Activated naive CD8-positive, alpha-beta T cell treated with anti-CD3 and anti-CD28 coated beads, Interleukin-2, amount 10 ng/mL, durations not matched to agents 7 days and 5 days (primary cell): ENCODE data around the gene SYNPO. TPM values are rescaled to one million over a fixed set of nuclear protein-coding genes. Genes with fewer than 3 reads are reported as not detected.

Experiments
- ATAC-seq: fragments of 150-1000 bp; cut with Tn5 transposase; one replicate; pipeline ENCODE4 v1.10.0; 2021; ENCODE audit warnings: low read depth, moderate library complexity
- POLR2A ChIA-PET: fragments of 350-600 bp; sonication (Branson Sonifier 250); formaldehyde crosslinking; loops from one replicate; lab custom pipeline; 2021; ENCODE audit warnings: antibody characterized with exemption; lab: Charles Lee
- DNase-seq: peaks from one replicate; pipeline ENCODE4 v3.0.0; 2021
- H3K27ac Mint-ChIP-seq: one replicate; pipeline ENCODE4 v1.8.0; 2022; ENCODE audit warnings: mild to moderate bottlenecking, mixed read lengths
- H3K27me3 Mint-ChIP-seq: one replicate; pipeline ENCODE4 v1.8.0; 2022; ENCODE audit warnings: mild to moderate bottlenecking, moderate library complexity, mixed read lengths
- H3K36me3 Mint-ChIP-seq: one replicate; pipeline ENCODE4 v1.8.0; 2021; ENCODE audit warnings: mild to moderate bottlenecking, mixed read lengths
- H3K4me1 Mint-ChIP-seq: one replicate; pipeline ENCODE4 v1.8.0; 2021; ENCODE audit warnings: mixed read lengths
- H3K4me3 Mint-ChIP-seq: one replicate; pipeline ENCODE4 v1.8.0; 2022; ENCODE audit warnings: mild to moderate bottlenecking, moderate library complexity, mixed read lengths
- H3K9me3 Mint-ChIP-seq: one replicate; pipeline ENCODE4 v1.8.0; 2021; ENCODE audit warnings: mixed read lengths
- total RNA-seq, 2 experiments: library from RNA; stranded (reverse); gene quantifications; one replicate each; pipeline ENCODE4 v1.2.3, GENCODE V29; 2021

The SYNPO gene
- total RNA-seq, 2 experiments from 2014 or later, result 0.25 to 0.28 TPM

GRCh38 chr5:150601491-150602345 is 38.7 kb upstream of the SYNPO start:
- Mint-ChIP-seq H3K9me3 (no peaks in the 10 kb centered on the region), H3K4me1 (no peaks in the 10 kb centered on the region), H3K4me3 (no peak overlapping the region), H3K27ac (no peak overlapping the region), H3K27me3 (no peaks in the 10 kb centered on the region), H3K36me3 (no peaks in the 10 kb centered on the region)
- no peak for ATAC-seq
- POLR2A ChIA-PET, result no interaction called here
- DNase-seq, result no peak

DNA sequence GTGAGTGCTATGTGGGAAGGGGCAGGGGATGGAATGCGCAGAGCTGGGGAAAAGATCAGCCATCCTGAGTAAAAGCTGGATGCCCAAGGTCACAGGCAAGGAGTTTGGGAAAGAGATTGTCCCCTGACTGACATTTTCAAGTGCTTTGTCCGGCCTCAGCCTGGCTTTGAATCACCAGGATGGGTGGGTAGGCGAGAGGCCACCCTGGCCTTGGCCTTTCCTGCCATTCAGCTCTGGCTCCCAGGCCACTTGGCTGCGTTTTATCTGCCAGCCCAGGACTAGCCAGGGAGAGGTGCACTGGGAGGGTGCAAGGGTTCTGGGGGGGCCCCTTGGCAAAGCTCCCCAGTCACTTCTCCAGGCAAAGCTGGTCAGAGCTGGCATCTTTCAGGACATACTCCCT is 37.4 kb upstream of the SYNPO start:
- POLR2A ChIA-PET, result no interaction called here
- no peak overlapping the region for H3K27ac Mint-ChIP-seq
- no peaks in the 10 kb centered on the region for H3K27me3 Mint-ChIP-seq
- ATAC-seq (no peak), DNase-seq (no peak)
- no peaks in the 10 kb centered on the region for H3K9me3 Mint-ChIP-seq
- no peak overlapping the region for H3K4me3 Mint-ChIP-seq
- H3K36me3 Mint-ChIP-seq, result no peaks in the 10 kb centered on the region
- H3K4me1 Mint-ChIP-seq, result no peaks in the 10 kb centered on the region

DNA sequence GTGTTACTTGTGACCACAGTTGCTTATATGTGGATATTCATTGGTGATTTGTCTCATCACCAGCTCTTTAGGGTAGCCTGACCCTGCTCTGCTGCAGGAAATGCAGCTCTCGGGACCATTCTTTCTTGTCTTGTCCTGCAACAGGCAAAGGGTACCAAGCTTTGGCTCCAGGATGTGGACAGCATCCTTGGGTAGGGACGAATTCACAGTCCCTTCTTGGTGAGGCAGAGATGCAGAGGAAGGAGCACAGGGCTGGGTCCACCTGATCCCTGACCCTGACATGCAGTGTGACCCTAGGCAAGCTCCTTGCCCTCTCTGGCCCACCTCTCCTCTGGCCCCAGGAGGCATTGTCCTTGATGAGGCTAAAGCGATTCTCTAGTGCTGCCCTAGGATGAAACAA is 37.0 kb upstream of the SYNPO start:
- ATAC-seq, result no peak
- POLR2A ChIA-PET, result no interaction called here
- no peaks in the 10 kb centered on the region for H3K9me3 Mint-ChIP-seq
- DNase-seq, result no peak
- H3K4me1 Mint-ChIP-seq, result no peaks in the 10 kb centered on the region
- no peak overlapping the region for H3K27ac Mint-ChIP-seq
- H3K36me3 Mint-ChIP-seq, result no peaks in the 10 kb centered on the region
- no peak overlapping the region for H3K4me3 Mint-ChIP-seq
- no peaks in the 10 kb centered on the region for H3K27me3 Mint-ChIP-seq

GRCh38 chr5:150604010-150604409 is 36.5 kb upstream of the SYNPO start:
- H3K4me1 Mint-ChIP-seq, result no peaks in the 10 kb centered on the region
- no peak overlapping the region for H3K27ac Mint-ChIP-seq
- H3K9me3 Mint-ChIP-seq, result no peaks in the 10 kb centered on the region
- H3K27me3 Mint-ChIP-seq, result no peaks in the 10 kb centered on the region
- DNase-seq, result no peak
- H3K4me3 Mint-ChIP-seq, result no peak overlapping the region
- ATAC-seq, result no peak
- no peaks in the 10 kb centered on the region for H3K36me3 Mint-ChIP-seq
- POLR2A ChIA-PET, result no interaction called here

DNA sequence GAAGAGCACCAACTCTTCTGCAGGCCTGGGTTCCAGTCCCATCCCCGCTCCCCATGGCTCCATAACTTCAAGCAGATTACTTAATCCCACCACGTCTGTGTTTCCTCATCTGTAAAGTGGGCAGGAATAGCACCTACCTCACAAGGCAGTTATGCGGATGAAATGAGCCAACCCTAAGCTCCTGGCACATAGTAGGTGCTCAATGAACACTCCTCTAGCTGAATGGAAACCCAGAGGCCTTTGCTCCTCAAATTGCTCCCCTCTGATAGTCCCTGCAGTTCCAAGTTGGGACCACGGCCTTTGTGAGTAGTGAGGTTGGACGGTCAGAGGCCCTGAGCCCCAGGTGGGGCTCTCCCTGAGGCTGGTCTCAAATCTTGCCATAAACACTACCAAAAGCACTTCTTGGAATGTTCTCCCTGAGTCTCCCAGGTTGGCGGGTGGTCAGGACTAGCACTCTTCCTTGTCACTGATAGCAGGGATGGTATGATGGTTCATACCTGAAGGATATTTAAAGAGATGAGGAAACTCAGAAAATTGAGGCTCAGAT is 35.5 kb upstream of the SYNPO start:
- no peaks in the 10 kb centered on the region for H3K4me1 Mint-ChIP-seq

DNA sequence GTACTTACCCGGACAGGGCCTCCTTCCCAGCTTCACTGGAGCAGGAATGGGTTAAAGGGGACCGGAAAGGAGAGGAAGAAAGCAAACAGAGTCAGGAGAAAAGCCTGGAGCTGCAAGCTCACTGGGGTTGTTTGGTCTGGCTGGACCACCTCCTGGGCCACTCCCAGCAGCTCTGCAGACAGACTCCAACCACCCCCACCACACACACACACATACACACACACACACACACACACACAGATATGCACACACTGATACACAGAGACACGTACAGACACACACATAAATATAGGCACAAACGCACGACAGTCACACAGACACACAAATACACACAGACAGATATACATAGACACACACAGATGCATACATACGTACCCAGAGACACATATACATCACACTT is 34.9 kb upstream of the SYNPO start:
- DNase-seq (no peak), ATAC-seq (no peak)
- POLR2A ChIA-PET, result no interaction called here
- Mint-ChIP-seq H3K27ac (peak overlapping the region; percentile 5), H3K4me1 (no peaks in the 10 kb centered on the region), H3K27me3 (no peaks in the 10 kb centered on the region), H3K36me3 (no peaks in the 10 kb centered on the region), H3K9me3 (no peaks in the 10 kb centered on the region), H3K4me3 (no peak overlapping the region)

More for the DNA sequence above, 35.5 kb upstream of the SYNPO start:
- Mint-ChIP-seq H3K36me3 (no peaks in the 10 kb centered on the region), H3K27ac (no peak overlapping the region), H3K4me3 (no peak overlapping the region), H3K27me3 (no peaks in the 10 kb centered on the region), H3K9me3 (no peaks in the 10 kb centered on the region)
- POLR2A ChIA-PET, result no interaction called here
- DNase-seq (no peak), ATAC-seq (no peak)

GRCh38 chr5:150606476-150606875 is 34.0 kb upstream of the SYNPO start:
- Mint-ChIP-seq H3K9me3 (no peaks in the 10 kb centered on the region), H3K27me3 (no peaks in the 10 kb centered on the region), H3K36me3 (no peaks in the 10 kb centered on the region), H3K4me1 (no peaks in the 10 kb centered on the region), H3K27ac (no peak overlapping the region), H3K4me3 (no peak overlapping the region)
- no peak for DNase-seq
- POLR2A ChIA-PET, result no interaction called here
- no peak for ATAC-seq

GRCh38 chr5:150607105-150607504 is 33.4 kb upstream of the SYNPO start:
- H3K27me3 Mint-ChIP-seq, result no peaks in the 10 kb centered on the region
- H3K4me1 Mint-ChIP-seq, result no peaks in the 10 kb centered on the region
- H3K4me3 Mint-ChIP-seq, result no peak overlapping the region
- no peaks in the 10 kb centered on the region for H3K9me3 Mint-ChIP-seq
- no peak for ATAC-seq
- POLR2A ChIA-PET, result no interaction called here
- H3K36me3 Mint-ChIP-seq, result no peaks in the 10 kb centered on the region
- H3K27ac Mint-ChIP-seq, result no peak overlapping the region
- DNase-seq, result no peak

DNA sequence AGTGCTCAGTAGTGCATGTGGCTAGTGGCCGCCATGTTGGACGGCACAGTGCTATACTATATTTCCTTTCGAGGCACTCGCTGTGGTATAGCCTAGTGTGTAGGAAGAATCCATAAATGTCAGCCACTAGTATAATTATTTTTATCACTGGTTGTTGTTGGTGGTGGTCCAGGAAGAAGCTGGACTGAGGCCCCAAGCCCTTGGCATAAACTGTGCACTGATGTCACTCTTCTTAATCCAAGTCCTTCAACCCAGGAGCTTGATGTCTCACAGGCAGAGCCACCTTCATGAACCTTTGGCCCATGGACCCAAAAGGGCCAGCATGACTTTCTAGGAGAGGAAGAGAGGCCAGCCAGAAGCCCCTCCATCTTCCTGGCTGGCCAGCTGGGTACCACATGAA is 32.5 kb upstream of the SYNPO start:
- no peak for DNase-seq

GRCh38 chr5:150608991-150609390 is 31.5 kb upstream of the SYNPO start:
- Mint-ChIP-seq H3K9me3 (no peaks in the 10 kb centered on the region), H3K27ac (no peak overlapping the region), H3K36me3 (no peaks in the 10 kb centered on the region), H3K4me1 (no peaks in the 10 kb centered on the region), H3K4me3 (no peak overlapping the region), H3K27me3 (no peaks in the 10 kb centered on the region)
- ATAC-seq (no peak), DNase-seq (no peak)
- POLR2A ChIA-PET, result no interaction called here

More for the DNA sequence above, 32.5 kb upstream of the SYNPO start:
- no peak for ATAC-seq
- H3K4me3 Mint-ChIP-seq, result no peak overlapping the region
- H3K4me1 Mint-ChIP-seq, result no peaks in the 10 kb centered on the region
- H3K27ac Mint-ChIP-seq, result no peak overlapping the region
- no peaks in the 10 kb centered on the region for H3K27me3 Mint-ChIP-seq
- H3K9me3 Mint-ChIP-seq, result no peaks in the 10 kb centered on the region
- POLR2A ChIA-PET, result no interaction called here
- H3K36me3 Mint-ChIP-seq, result no peaks in the 10 kb centered on the region

GRCh38 chr5:150609843-150610584 is 30.4 kb upstream of the SYNPO start:
- H3K27ac Mint-ChIP-seq, result no peak overlapping the region
- H3K27me3 Mint-ChIP-seq, result no peaks in the 10 kb centered on the region
- DNase-seq, result no peak
- no peaks in the 10 kb centered on the region for H3K36me3 Mint-ChIP-seq
- no peaks in the 10 kb centered on the region for H3K9me3 Mint-ChIP-seq
- no peaks in the 10 kb centered on the region for H3K4me1 Mint-ChIP-seq
- no peak for ATAC-seq
- POLR2A ChIA-PET, result no interaction called here
- no peak overlapping the region for H3K4me3 Mint-ChIP-seq

GRCh38 chr5:150611026-150611425 is 29.4 kb upstream of the SYNPO start:
- no peaks in the 10 kb centered on the region for H3K4me1 Mint-ChIP-seq
- POLR2A ChIA-PET, result no interaction called here
- H3K27ac Mint-ChIP-seq, result no peak overlapping the region

DNA sequence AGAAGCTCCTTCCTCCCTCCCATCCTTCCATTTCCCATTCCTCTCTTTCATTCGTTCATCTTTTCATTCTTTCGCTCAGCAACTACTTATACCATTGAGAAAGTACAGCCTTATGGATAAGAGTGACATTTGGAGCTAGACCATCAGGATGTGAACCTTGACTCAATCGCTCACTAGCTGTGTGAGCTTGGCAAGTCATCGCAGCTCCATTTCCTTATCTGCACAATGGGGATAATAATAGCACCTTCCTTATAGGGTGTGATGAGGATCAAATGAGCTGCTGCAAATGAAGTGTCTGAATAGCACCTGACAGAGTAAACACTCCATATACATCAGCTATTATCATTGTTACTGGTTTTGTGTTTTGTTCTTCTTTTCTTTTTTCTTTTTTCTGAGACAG is 28.1 kb upstream of the SYNPO start:
- DNase-seq (no peak), ATAC-seq (no peak)
- H3K4me3 Mint-ChIP-seq, result no peak overlapping the region
- H3K27ac Mint-ChIP-seq, result no peak overlapping the region
- no peaks in the 10 kb centered on the region for H3K9me3 Mint-ChIP-seq
- H3K36me3 Mint-ChIP-seq, result no peaks in the 10 kb centered on the region
- POLR2A ChIA-PET, result no interaction called here
- H3K4me1 Mint-ChIP-seq, result no peaks in the 10 kb centered on the region
- peaks cover 2% of the 10 kb centered on the region for H3K27me3 Mint-ChIP-seq

More at GRCh38 chr5:150611026-150611425, 29.4 kb upstream of the SYNPO start:
- Mint-ChIP-seq H3K4me3 (no peak overlapping the region), H3K36me3 (no peaks in the 10 kb centered on the region), H3K9me3 (no peaks in the 10 kb centered on the region), H3K27me3 (no peaks in the 10 kb centered on the region)
- DNase-seq, result no peak
- ATAC-seq, result no peak
